ENCODE data around the gene SDK2. TPM values are rescaled to one million over a fixed set of nuclear protein-coding genes. Genes with fewer than 3 reads are reported as not detected.

Gene SDK2
- total RNA-seq, 1 donor from 2014 or later: 11.2 TPM

DNA sequence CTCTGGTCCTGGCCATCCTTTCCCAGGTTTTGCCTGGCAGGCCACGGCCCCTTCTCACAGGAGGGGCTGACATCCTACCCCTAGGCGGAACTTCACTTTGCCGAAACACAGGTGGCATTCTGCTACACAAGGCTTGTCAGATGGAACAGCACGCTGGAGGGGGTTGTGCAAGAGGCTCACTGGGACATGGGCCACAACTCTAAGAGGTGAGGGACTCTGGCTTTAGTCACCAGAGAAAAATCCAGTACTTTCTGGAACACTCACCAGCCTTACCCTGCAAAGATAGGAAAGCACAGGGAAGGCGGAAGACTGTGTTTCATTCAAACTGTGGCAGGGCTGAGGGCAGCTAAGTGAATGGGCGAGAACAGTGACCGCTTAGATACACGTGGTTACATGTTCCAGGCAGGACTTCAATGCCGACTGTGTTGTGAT is 350.7 kb downstream of the SDK2 start:
- Histone ChIP-seq H4K20me1 (ENCODE audit: insufficient read depth, low read length) (peaks cover 73% of the 10 kb centered on the region), H3K9me3 (ENCODE audit: insufficient read depth, low read depth, low read length) (no peaks in the 10 kb centered on the region), H3K4me2 (ENCODE audit: low read length) (peak overlapping the region; percentile 83), H2AFZ (ENCODE audit: low read depth, low read length) (no peak overlapping the region), H3K27ac (ENCODE audit: low read depth, low read length) (peak overlapping the region; percentile 51), H3K4me3 (ENCODE audit: insufficient read depth, low read depth, low read length) (no peak overlapping the region), H3K79me2 (ENCODE audit: insufficient read depth, low read length) (peaks cover 75% of the 10 kb centered on the region), H3K9ac (ENCODE audit: low read length) (peak overlapping the region; percentile 81), H3K4me1 (ENCODE audit: insufficient read depth, low read length) (peaks cover 60% of the 10 kb centered on the region), H3K27me3 (ENCODE audit: insufficient read depth, low read length) (no peaks in the 10 kb centered on the region), H3K36me3 (ENCODE audit: insufficient read depth, low read length) (no peaks in the 10 kb centered on the region)
- Mint-ChIP-seq H3K36me3 (ENCODE audit: low read depth, unreplicated experiment) (no peaks in the 10 kb centered on the region), H3K4me3 (ENCODE audit: unreplicated experiment) (no peak overlapping the region), H3K4me1 (ENCODE audit: low read depth, unreplicated experiment) (peaks cover 36% of the 10 kb centered on the region), H3K27me3 (ENCODE audit: low read depth, unreplicated experiment) (no peaks in the 10 kb centered on the region), H3K27ac (ENCODE audit: unreplicated experiment) (peak overlapping the region; percentile 47), H3K9me3 (ENCODE audit: unreplicated experiment) (no peaks in the 10 kb centered on the region)
- FAIRE-seq (no peak), DNase-seq (ENCODE audit: low read depth) (peak; percentile 83)
- TF ChIP-seq, protein P1, sequence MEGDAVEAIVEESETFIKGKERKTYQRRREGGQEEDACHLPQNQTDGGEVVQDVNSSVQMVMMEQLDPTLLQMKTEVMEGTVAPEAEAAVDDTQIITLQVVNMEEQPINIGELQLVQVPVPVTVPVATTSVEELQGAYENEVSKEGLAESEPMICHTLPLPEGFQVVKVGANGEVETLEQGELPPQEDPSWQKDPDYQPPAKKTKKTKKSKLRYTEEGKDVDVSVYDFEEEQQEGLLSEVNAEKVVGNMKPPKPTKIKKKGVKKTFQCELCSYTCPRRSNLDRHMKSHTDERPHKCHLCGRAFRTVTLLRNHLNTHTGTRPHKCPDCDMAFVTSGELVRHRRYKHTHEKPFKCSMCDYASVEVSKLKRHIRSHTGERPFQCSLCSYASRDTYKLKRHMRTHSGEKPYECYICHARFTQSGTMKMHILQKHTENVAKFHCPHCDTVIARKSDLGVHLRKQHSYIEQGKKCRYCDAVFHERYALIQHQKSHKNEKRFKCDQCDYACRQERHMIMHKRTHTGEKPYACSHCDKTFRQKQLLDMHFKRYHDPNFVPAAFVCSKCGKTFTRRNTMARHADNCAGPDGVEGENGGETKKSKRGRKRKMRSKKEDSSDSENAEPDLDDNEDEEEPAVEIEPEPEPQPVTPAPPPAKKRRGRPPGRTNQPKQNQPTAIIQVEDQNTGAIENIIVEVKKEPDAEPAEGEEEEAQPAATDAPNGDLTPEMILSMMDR (IDR thresholded peaks at IDR 0.05; ENCODE audit: insufficient read depth, low read depth, low read length): no peak
- TF ChIP-seq EZH2 (IDR thresholded peaks at IDR 0.05; ENCODE audit: insufficient read depth, low read length): no peak

DNA sequence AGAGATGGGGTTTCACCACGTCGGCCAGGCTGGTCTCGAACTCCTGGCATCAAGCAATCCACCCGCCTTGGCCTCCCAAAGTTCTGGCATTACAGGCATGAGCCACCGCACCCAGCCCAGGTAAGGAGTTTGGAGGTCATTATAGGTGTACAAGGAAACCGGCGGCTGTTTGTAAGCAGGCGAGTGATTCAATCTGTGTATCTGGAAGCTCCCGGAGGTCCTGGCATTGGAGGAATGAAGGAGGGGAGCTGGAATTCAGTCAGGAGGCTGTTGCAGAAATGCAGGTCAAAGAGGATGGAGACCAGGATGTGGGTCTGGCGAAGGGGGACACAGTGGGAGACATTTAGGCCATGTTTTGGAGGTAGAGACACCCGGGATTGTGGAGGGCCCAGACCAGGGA is 351.2 kb downstream of the SDK2 start:
- Histone ChIP-seq H3K9ac (ENCODE audit: low read length) (peak overlapping the region; percentile 81), H2AFZ (ENCODE audit: low read depth, low read length) (no peak overlapping the region), H3K79me2 (ENCODE audit: insufficient read depth, low read length) (peaks cover 74% of the 10 kb centered on the region), H4K20me1 (ENCODE audit: insufficient read depth, low read length) (peaks cover 72% of the 10 kb centered on the region), H3K27me3 (ENCODE audit: insufficient read depth, low read length) (no peaks in the 10 kb centered on the region), H3K36me3 (ENCODE audit: insufficient read depth, low read length) (no peaks in the 10 kb centered on the region), H3K4me2 (ENCODE audit: low read length) (peak overlapping the region; percentile 83), H3K27ac (ENCODE audit: low read depth, low read length) (peak overlapping the region; percentile 51), H3K4me3 (ENCODE audit: insufficient read depth, low read depth, low read length) (no peak overlapping the region), H3K9me3 (ENCODE audit: insufficient read depth, low read depth, low read length) (no peaks in the 10 kb centered on the region), H3K4me1 (ENCODE audit: insufficient read depth, low read length) (peaks cover 56% of the 10 kb centered on the region)
- no peak for TF ChIP-seq EZH2 (IDR thresholded peaks at IDR 0.05; ENCODE audit: insufficient read depth, low read length)
- TF ChIP-seq, protein P1 (IDR thresholded peaks at IDR 0.05; ENCODE audit: insufficient read depth, low read depth, low read length): no peak
- peak overlapping the region; percentile 14 for H3K4me3 Mint-ChIP-seq (ENCODE audit: unreplicated experiment)
- H3K27ac Mint-ChIP-seq (ENCODE audit: unreplicated experiment): no peak overlapping the region
- H3K9me3 Mint-ChIP-seq (ENCODE audit: unreplicated experiment): no peaks in the 10 kb centered on the region
- no peaks in the 10 kb centered on the region for H3K36me3 Mint-ChIP-seq (ENCODE audit: low read depth, unreplicated experiment)
- H3K4me1 Mint-ChIP-seq (ENCODE audit: low read depth, unreplicated experiment): peaks cover 32% of the 10 kb centered on the region
- DNase-seq (ENCODE audit: low read depth) (peak; percentile 17), FAIRE-seq (no peak)
- H3K27me3 Mint-ChIP-seq (ENCODE audit: low read depth, unreplicated experiment): no peaks in the 10 kb centered on the region

DNA sequence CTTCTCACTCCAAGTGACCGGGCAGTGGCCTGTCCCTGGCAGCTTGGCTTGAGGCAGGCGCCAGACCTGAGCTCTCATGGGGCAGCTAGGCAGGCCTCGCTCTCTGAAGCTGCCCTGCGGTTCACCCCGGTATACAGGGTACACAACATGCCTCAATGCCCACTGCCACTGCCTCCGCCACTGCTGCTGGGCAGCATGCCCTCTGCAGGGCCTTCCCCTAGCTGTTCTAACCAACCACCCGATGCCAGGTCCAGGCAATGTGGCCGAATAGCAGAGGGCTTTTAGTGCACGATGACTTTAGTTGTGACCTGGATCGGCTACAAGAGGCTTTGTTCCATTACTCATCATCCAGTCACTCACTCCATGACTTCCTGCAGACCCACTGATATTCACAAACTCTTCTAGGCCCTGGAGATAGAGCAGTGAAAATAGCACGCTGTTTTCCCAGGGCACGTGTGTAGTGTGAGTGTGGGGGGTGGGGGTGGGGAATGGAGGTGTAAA is 352.2 kb downstream of the SDK2 start:
- peak overlapping the region; percentile 83 for H3K4me2 ChIP-seq (ENCODE audit: low read length)
- no peaks in the 10 kb centered on the region for H3K27me3 ChIP-seq (ENCODE audit: insufficient read depth, low read length)
- peaks cover 76% of the 10 kb centered on the region for H4K20me1 ChIP-seq (ENCODE audit: insufficient read depth, low read length)
- Mint-ChIP-seq H3K27ac (ENCODE audit: unreplicated experiment) (peak overlapping the region; percentile 72), H3K9me3 (ENCODE audit: unreplicated experiment) (no peaks in the 10 kb centered on the region), H3K27me3 (ENCODE audit: low read depth, unreplicated experiment) (no peaks in the 10 kb centered on the region), H3K36me3 (ENCODE audit: low read depth, unreplicated experiment) (peaks cover 3% of the 10 kb centered on the region), H3K4me1 (ENCODE audit: low read depth, unreplicated experiment) (peaks cover 30% of the 10 kb centered on the region), H3K4me3 (ENCODE audit: unreplicated experiment) (peak overlapping the region; percentile 50)
- no peaks in the 10 kb centered on the region for H3K9me3 ChIP-seq (ENCODE audit: insufficient read depth, low read depth, low read length)
- FAIRE-seq: no peak
- H3K4me3 ChIP-seq (ENCODE audit: insufficient read depth, low read depth, low read length): peak overlapping the region; percentile 30
- peak overlapping the region; percentile 94 for H3K27ac ChIP-seq (ENCODE audit: low read depth, low read length)
- peak; percentile 77 for DNase-seq (ENCODE audit: low read depth)
- H3K36me3 ChIP-seq (ENCODE audit: insufficient read depth, low read length): no peaks in the 10 kb centered on the region
- H3K4me1 ChIP-seq (ENCODE audit: insufficient read depth, low read length): peaks cover 59% of the 10 kb centered on the region
- peak overlapping the region; percentile 81 for H3K9ac ChIP-seq (ENCODE audit: low read length)
- H3K79me2 ChIP-seq (ENCODE audit: insufficient read depth, low read length): peaks cover 76% of the 10 kb centered on the region
- no peak overlapping the region for H2AFZ ChIP-seq (ENCODE audit: low read depth, low read length)
- TF ChIP-seq, protein P1 (IDR thresholded peaks at IDR 0.05; ENCODE audit: insufficient read depth, low read depth, low read length): no peak
- TF ChIP-seq EZH2 (IDR thresholded peaks at IDR 0.05; ENCODE audit: insufficient read depth, low read length): no peak
